ENCODE measurements around the gene ARHGAP45. TPM values are rescaled to one million over a fixed set of nuclear protein-coding genes. Genes with fewer than 3 reads are reported as not detected.

The ARHGAP45 gene, protein sequence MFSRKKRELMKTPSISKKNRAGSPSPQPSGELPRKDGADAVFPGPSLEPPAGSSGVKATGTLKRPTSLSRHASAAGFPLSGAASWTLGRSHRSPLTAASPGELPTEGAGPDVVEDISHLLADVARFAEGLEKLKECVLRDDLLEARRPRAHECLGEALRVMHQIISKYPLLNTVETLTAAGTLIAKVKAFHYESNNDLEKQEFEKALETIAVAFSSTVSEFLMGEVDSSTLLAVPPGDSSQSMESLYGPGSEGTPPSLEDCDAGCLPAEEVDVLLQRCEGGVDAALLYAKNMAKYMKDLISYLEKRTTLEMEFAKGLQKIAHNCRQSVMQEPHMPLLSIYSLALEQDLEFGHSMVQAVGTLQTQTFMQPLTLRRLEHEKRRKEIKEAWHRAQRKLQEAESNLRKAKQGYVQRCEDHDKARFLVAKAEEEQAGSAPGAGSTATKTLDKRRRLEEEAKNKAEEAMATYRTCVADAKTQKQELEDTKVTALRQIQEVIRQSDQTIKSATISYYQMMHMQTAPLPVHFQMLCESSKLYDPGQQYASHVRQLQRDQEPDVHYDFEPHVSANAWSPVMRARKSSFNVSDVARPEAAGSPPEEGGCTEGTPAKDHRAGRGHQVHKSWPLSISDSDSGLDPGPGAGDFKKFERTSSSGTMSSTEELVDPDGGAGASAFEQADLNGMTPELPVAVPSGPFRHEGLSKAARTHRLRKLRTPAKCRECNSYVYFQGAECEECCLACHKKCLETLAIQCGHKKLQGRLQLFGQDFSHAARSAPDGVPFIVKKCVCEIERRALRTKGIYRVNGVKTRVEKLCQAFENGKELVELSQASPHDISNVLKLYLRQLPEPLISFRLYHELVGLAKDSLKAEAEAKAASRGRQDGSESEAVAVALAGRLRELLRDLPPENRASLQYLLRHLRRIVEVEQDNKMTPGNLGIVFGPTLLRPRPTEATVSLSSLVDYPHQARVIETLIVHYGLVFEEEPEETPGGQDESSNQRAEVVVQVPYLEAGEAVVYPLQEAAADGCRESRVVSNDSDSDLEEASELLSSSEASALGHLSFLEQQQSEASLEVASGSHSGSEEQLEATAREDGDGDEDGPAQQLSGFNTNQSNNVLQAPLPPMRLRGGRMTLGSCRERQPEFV
- 0.79 and 0.94 TPM in 2 replicates for total RNA-seq

DNA sequence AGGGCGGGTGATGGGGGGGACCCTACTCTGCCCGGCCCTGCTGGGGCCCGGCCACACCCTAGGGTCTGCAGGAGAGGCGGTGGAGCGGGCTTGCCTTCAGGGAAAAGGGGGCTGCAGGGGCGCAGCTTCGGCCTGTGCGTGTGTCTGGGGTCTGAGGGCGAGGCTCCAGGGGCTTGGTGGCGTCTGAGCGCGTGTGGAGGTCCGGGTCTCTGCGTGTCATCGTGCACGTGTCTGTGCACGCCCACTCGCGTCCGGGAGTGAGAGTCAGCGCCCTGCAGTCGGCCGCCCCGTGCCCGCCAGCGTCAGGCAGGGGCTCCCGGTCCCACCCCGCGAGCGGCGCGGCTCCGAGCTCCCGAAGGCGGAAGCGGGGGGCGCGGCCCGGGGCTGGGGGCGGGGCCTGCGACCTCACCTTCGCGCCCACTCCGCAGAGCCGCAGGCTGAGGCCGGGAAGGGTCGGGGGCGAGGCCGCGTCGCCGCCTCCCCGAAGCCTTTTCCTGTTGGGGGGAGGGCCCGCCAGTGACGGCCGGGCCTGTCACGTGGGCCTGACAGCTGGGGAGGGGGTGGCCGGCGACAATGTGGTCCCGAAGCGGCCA is at the start of gene ARHGAP45:
ARHGAP45 (plus strand) TSS at position 420 of the 593 bp plus-strand sequence. CDS start 239 bp downstream, outside the sequence.

GRCh38 chr19:1020868-1021425 is 46.0 kb upstream of the ARHGAP45 start, which contains the start of gene TMEM259:
Gene TMEM259 (minus strand): TSS chr19:1021123. CDS start chr19:1020996, 127 bp downstream.

GRCh38 chr19:1025960-1026782 is 40.8 kb upstream of the ARHGAP45 start, which contains the start of gene CNN2:
Gene CNN2 (plus strand): TSS chr19:1026608. CDS start chr19:1026662, 54 bp downstream.

DNA sequence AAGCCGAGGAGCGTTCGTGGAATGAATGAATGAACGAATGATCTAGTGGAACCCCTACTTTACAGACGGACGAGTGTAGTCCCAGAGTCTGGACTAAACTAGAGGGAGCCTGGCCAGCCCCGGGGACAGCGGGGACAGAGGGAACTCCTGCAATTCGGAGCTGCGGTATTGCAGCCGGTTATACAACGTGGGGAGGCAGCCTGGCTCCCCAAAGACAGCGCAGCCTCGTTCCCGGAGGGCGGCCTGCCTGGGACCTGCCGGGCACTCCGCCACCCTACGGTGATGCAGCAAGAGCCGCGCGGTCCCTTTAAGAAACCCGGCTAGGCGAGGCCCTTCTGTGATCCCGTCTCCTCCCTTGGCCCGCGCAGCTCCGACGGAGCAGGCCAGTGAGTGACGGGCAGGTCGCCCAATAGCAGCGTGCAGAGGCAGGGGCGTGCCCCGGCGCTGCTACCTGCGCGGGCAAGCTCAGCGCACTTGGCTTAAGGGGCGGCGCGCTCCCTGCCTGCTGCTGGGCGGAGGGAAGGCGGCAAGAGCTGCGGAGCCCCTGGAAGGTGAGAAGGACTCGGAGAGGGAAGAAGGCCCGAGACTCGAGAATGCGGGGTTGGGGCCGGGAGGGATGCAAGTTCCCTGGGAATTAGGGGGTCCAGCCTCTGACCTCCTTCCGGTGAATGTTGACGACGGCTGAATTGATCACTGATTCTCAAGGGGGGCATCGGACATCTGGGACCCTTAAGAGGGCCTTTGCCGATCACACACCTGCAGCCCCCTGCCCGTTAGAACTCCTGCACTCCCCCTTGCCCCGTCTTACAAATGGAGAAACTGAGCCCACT is 27.1 kb upstream of the ARHGAP45 start, which contains the start of gene ABCA7:
ABCA7 (plus strand) TSS at position 462 of the 830 bp plus-strand sequence. CDS start 1,255 bp downstream, outside the sequence.

GRCh38 chr19:1094978-1095701 is 28.2 kb downstream of the ARHGAP45 start, which contains the start of gene POLR2E:
Gene POLR2E (minus strand): TSS chr19:1095375. CDS start chr19:1095315, 60 bp downstream.

GRCh38 chr19:1103708-1104310 is 36.8 kb downstream of the ARHGAP45 start, which contains the start of gene GPX4:
Gene GPX4 (plus strand): TSS chr19:1103994. CDS start chr19:1104044, 50 bp downstream.

Other genes starting within 250 kb of the ARHGAP45 start
- gene PLPPR3, start 245.2 kb upstream of the ARHGAP45 start, total RNA-seq = 0.47 and 0.77 TPM in 2 replicates
- gene AZU1, start 239.3 kb upstream of the ARHGAP45 start, total RNA-seq = 0.16 TPM in 1 of 2 replicates, not detected in the other
- not detected in 2 replicates for gene PRTN3, start 226.2 kb upstream of the ARHGAP45 start, total RNA-seq
- 0.16 and 0.69 TPM in 2 replicates for gene ELANE, start 214.9 kb upstream of the ARHGAP45 start, total RNA-seq
- 56.0 and 362 TPM in 2 replicates for gene CFD, start 207.5 kb upstream of the ARHGAP45 start, total RNA-seq
- 26.5 and 35.5 TPM in 2 replicates for gene MED16, start 174.0 kb upstream of the ARHGAP45 start, total RNA-seq
- not detected in 2 replicates for gene RNU6-9, start 173.7 kb upstream of the ARHGAP45 start, total RNA-seq
- 12.3 and 14.0 TPM in 2 replicates for gene R3HDM4, start 153.9 kb upstream of the ARHGAP45 start, total RNA-seq
- 0.09 TPM in 1 of 2 replicates, not detected in the other for gene KISS1R, start 149.8 kb upstream of the ARHGAP45 start, total RNA-seq
- gene ARID3A, start 141.1 kb upstream of the ARHGAP45 start, total RNA-seq = 12.6 and 17.0 TPM in 2 replicates
- 45.9 and 49.6 TPM in 2 replicates for gene WDR18, start 82.8 kb upstream of the ARHGAP45 start, total RNA-seq
- gene GRIN3B, start 66.7 kb upstream of the ARHGAP45 start, total RNA-seq = 0.32 and 0.60 TPM in 2 replicates
- 41.6 TPM in 2 replicates for gene TMEM259, start 46.0 kb upstream of the ARHGAP45 start, total RNA-seq
- gene RNU6-2, start 45.6 kb upstream of the ARHGAP45 start, total RNA-seq = not detected in 2 replicates
- 141 and 152 TPM in 2 replicates for gene CNN2, start 40.6 kb upstream of the ARHGAP45 start, total RNA-seq
- 2.6 and 6.6 TPM in 2 replicates for gene ABCA7, start 27.1 kb upstream of the ARHGAP45 start, total RNA-seq
- 89.2 and 104 TPM in 2 replicates for gene POLR2E, start 28.2 kb downstream of the ARHGAP45 start, total RNA-seq
- 404 and 638 TPM in 2 replicates for gene GPX4, start 36.8 kb downstream of the ARHGAP45 start, total RNA-seq
- gene SBNO2, start 107.1 kb downstream of the ARHGAP45 start, total RNA-seq = 32.2 and 32.8 TPM in 2 replicates
- gene STK11, start 138.6 kb downstream of the ARHGAP45 start, total RNA-seq = 74.2 and 98.7 TPM in 2 replicates
- 0.63 and 0.86 TPM in 2 replicates for gene CBARP, start 170.8 kb downstream of the ARHGAP45 start, total RNA-seq
- gene ATP5F1D, start 174.6 kb downstream of the ARHGAP45 start, total RNA-seq = 23.9 and 40.0 TPM in 2 replicates
- gene MIDN, start 181.4 kb downstream of the ARHGAP45 start, total RNA-seq = 8.8 and 9.5 TPM in 2 replicates
- gene CIRBP, start 202.2 kb downstream of the ARHGAP45 start, total RNA-seq = 134 and 212 TPM in 2 replicates
- 12.3 and 22.2 TPM in 2 replicates for gene FAM174C, start 208.4 kb downstream of the ARHGAP45 start, total RNA-seq
- not detected in 2 replicates for gene EFNA2, start 218.7 kb downstream of the ARHGAP45 start, total RNA-seq

Data from bronchial smooth muscle cell (primary cell).